H1 (cell line): ENCODE results near the gene ARNT2. TPM values are rescaled to one million over a fixed set of nuclear protein-coding genes. Genes with fewer than 3 reads are reported as not detected.

Experiments used
- CTCF ChIA-PET: fragments of 300-600 bp; sonication (Branson Sonifier 250); formaldehyde crosslinking; loops from one replicate; lab custom pipeline; 2021; ENCODE audit not compliant: partially characterized antibody; lab: Charles Lee
- POLR2A ChIA-PET: fragments of 300-600 bp; sonication (Branson Sonifier 250); formaldehyde crosslinking; loops from one replicate; lab custom pipeline; 2021; ENCODE audit warnings: inconsistent platforms; ENCODE audit not compliant: partially characterized antibody; lab: Charles Lee
- DNase-seq, 2 experiments: peaks; one replicate each; pipeline versions ENCODE4 v3.0.0 to v3.0.0-alpha.2; 2010 to 2022; ENCODE audit warnings: low spot score in 2 of 2, low read depth in 1 of 2, mixed read lengths in 1 of 2
- FAIRE-seq: peaks from 2 replicates; lab custom pipeline; 2011; peaks lifted over from hg19 to GRCh38; lab: Jason Lieb, UNC
- H2AFZ ChIP-seq: 2 replicates; pipeline ENCODE4 v1.8.1; 2012; ENCODE audit warnings: low read length, inconsistent platforms
- H2AK5ac ChIP-seq: 2 replicates; pipeline ENCODE4 v1.6.1; 2013; ENCODE audit warnings: low read depth, low read length
- H2BK120ac ChIP-seq: replicated peaks from 2 replicates; pipeline ENCODE3; 2013; ENCODE audit warnings: low read depth, low read length, inconsistent platforms
- H2BK12ac ChIP-seq: 2 replicates; pipeline ENCODE4 v1.6.1; 2013; ENCODE audit warnings: low read depth, low read length
- H2BK15ac ChIP-seq: 2 replicates; pipeline ENCODE4 v1.6.1; 2013; ENCODE audit warnings: low read length
- H2BK20ac ChIP-seq: 2 replicates; pipeline ENCODE4 v1.6.1; 2013; ENCODE audit warnings: low read length
- H2BK5ac ChIP-seq: 2 replicates; pipeline ENCODE4 v1.6.1; 2013; ENCODE audit warnings: low read depth, low read length
- H3K14ac ChIP-seq: 2 replicates; pipeline ENCODE4 v1.6.1; 2013; ENCODE audit warnings: inconsistent platforms; ENCODE audit not compliant: insufficient read length
- H3K18ac ChIP-seq: 2 replicates; pipeline ENCODE4 v1.6.1; 2013; ENCODE audit warnings: low read length; ENCODE audit errors: extremely low read depth
- H3K23ac ChIP-seq: 2 replicates; pipeline ENCODE4 v1.6.1; 2013; ENCODE audit warnings: inconsistent platforms; ENCODE audit not compliant: insufficient read length
- H3K23me2 ChIP-seq: 2 replicates; pipeline ENCODE4 v1.6.1; 2013; ENCODE audit warnings: low read depth, low read length
- H3K27ac ChIP-seq: 2 replicates; pipeline ENCODE4 v1.6.1; 2011; ENCODE audit warnings: low read depth, low read length, inconsistent platforms
- H3K27me3 ChIP-seq, 4 experiments: replicated peaks in 1 of 4; 1 replicate in 1 of 4; 2 replicates in 3 of 4; pipeline versions ENCODE4 v1.6.1 to v1.8.1; 2011 to 2013; ENCODE audit warnings: low read length in 3 of 4, mild to moderate bottlenecking in 3 of 4, inconsistent platforms in 2 of 4, mixed read lengths in 2 of 4, moderate library complexity in 1 of 4; ENCODE audit not compliant: control insufficient read depth in 3 of 4, insufficient read depth in 3 of 4; ENCODE audit errors: extremely low read depth in 1 of 4
- H3K36me3 ChIP-seq, 4 experiments: 2 replicates each; pipeline versions ENCODE4 v1.6.1 to v1.8.1; 2011 to 2013; ENCODE audit warnings: mild to moderate bottlenecking in 4 of 4, low read length in 3 of 4, moderate library complexity in 2 of 4, control low read depth in 1 of 4, inconsistent platforms in 1 of 4; ENCODE audit not compliant: insufficient read depth in 4 of 4, control insufficient read depth in 2 of 4
- H3K4ac ChIP-seq: replicated peaks from 2 replicates; pipeline ENCODE3; 2013; ENCODE audit warnings: low read length, low read depth, mixed read lengths, inconsistent platforms; ENCODE audit not compliant: insufficient read length
- H3K4me1 ChIP-seq, 4 experiments: replicated peaks in 1 of 4; 1 replicate in 1 of 4; 2 replicates in 3 of 4; pipeline versions ENCODE4 v1.6.1 to v1.8.1; 2011 to 2013; ENCODE audit warnings: low read length in 3 of 4, inconsistent platforms in 2 of 4, mixed read lengths in 1 of 4; ENCODE audit not compliant: insufficient read depth in 4 of 4, control insufficient read depth in 3 of 4
- H3K4me2 ChIP-seq, 2 experiments: 2 replicates each; pipeline versions ENCODE4 v1.6.1 to v1.8.1; 2011 to 2013; ENCODE audit warnings: low read depth in 2 of 2, low read length in 2 of 2, control low read depth in 1 of 2, inconsistent platforms in 1 of 2, mild to moderate bottlenecking in 1 of 2; ENCODE audit not compliant: insufficient read depth in 1 of 2
- H3K4me3 ChIP-seq, 4 experiments: fragments of 200-600, 300-600 bp in 1 of 4; sonication (generic), shearing (Covaris generic), sonication (Bioruptor Twin) in 1 of 4; 2 replicates each; pipeline versions ENCODE4 v1.5.1 to v1.8.1; 2011 to 2016; ENCODE audit warnings: low read length in 4 of 4, low read depth in 3 of 4, control low read depth in 2 of 4, inconsistent platforms in 2 of 4, mild to moderate bottlenecking in 2 of 4, mixed read lengths in 1 of 4, moderate library complexity in 1 of 4; ENCODE audit not compliant: insufficient read depth in 2 of 4; ENCODE audit errors: extremely low read depth in 1 of 4
- H3K56ac ChIP-seq: replicated peaks from 2 replicates; pipeline ENCODE3; 2013; ENCODE audit warnings: low read depth, mild to moderate bottlenecking, mixed read lengths, low read length, inconsistent platforms; ENCODE audit not compliant: insufficient read length
- H3K79me1 ChIP-seq: 2 replicates; pipeline ENCODE4 v1.6.1; 2013; ENCODE audit warnings: low read depth, low read length, control low read depth
- H3K79me2 ChIP-seq, 2 experiments: 2 replicates each; pipeline versions ENCODE4 v1.6.1 to v1.8.1; 2012 to 2013; ENCODE audit warnings: low read length in 2 of 2, mild to moderate bottlenecking in 2 of 2, inconsistent platforms in 1 of 2; ENCODE audit not compliant: insufficient read depth in 2 of 2, control insufficient read depth in 1 of 2
- H3K9ac ChIP-seq, 4 experiments: replicated peaks in 1 of 4; 1 replicate in 1 of 4; 2 replicates in 3 of 4; pipeline versions ENCODE4 v1.6.1 to v1.8.1; 2011 to 2013; ENCODE audit warnings: low read depth in 3 of 4, low read length in 3 of 4, control low read depth in 2 of 4, mild to moderate bottlenecking in 2 of 4, moderate library complexity in 2 of 4, inconsistent platforms in 1 of 4; ENCODE audit errors: extremely low read depth in 1 of 4
- H3K9me3 ChIP-seq, 2 experiments: 2 replicates each; pipeline versions ENCODE4 v1.6.1 to v1.8.1; 2012 to 2013; ENCODE audit warnings: mild to moderate bottlenecking in 2 of 2, moderate library complexity in 2 of 2, control low read depth in 1 of 2, inconsistent platforms in 1 of 2, low read depth in 1 of 2, low read length in 1 of 2, mixed read lengths in 1 of 2; ENCODE audit not compliant: insufficient read depth in 2 of 2
- H4K20me1 ChIP-seq, 2 experiments: replicated peaks in 1 of 2; 2 replicates each; pipeline versions ENCODE3 to v1.8.1; 2011 to 2013; ENCODE audit warnings: inconsistent platforms in 2 of 2, low read length in 2 of 2, mild to moderate bottlenecking in 1 of 2; ENCODE audit not compliant: insufficient read depth in 2 of 2, control insufficient read depth in 1 of 2
- H4K5ac ChIP-seq: 2 replicates; pipeline ENCODE4 v1.6.1; 2013; ENCODE audit warnings: low read length, low read depth, mixed read lengths, inconsistent platforms; ENCODE audit not compliant: insufficient read length
- H4K8ac ChIP-seq: 2 replicates; pipeline ENCODE4 v1.8.0; 2013; ENCODE audit warnings: mild to moderate bottlenecking, moderate library complexity, low read length, inconsistent platforms; ENCODE audit not compliant: insufficient read depth; ENCODE audit errors: extremely low read depth
- H4K91ac ChIP-seq: replicated peaks from 2 replicates; pipeline ENCODE3; 2013; ENCODE audit warnings: low read length, mixed read lengths, inconsistent platforms; ENCODE audit not compliant: insufficient read length
- MAFK ChIP-seq: IDR thresholded peaks from 2 replicates; pipeline ENCODE4 v1.6.1; 2012; ENCODE audit warnings: low read depth, mild to moderate bottlenecking, improper control_type of control experiment, low read length
- MAX ChIP-seq: IDR thresholded peaks from 2 replicates; pipeline ENCODE4 v1.6.1; 2012; ENCODE audit warnings: inconsistent platforms
- SIX5 ChIP-seq: IDR thresholded peaks from 2 replicates; pipeline ENCODE4 v1.6.1; 2011; ENCODE audit warnings: mild to moderate bottlenecking, low read depth, low read length
- WGBS, 2 experiments: shearing (Covaris generic) in 1 of 2; methylation state at CpG; one replicate each; pipeline versions ENCODE4 v1.1.6 to v1.1.7; 2013 to 2015; ENCODE audit warnings: low lambda C conversion rate in 2 of 2, mixed read lengths in 2 of 2, inconsistent platforms in 1 of 2, low coverage in 1 of 2, missing lambda C conversion rate in 1 of 2; ENCODE audit not compliant: insufficient replicate concordance in 2 of 2, insufficient coverage in 1 of 2, insufficient read length in 1 of 2; ENCODE audit errors: extremely low coverage in 1 of 2, missing lambda C conversion rate in 1 of 2; 5-methylcytosine and 5-hydroxymethylcytosine counted together
- polyA plus RNA-seq, 7 experiments: library from polyadenylated mRNA; depleted of rRNA in 3 of 7; stranded (reverse) in 5 of 7; unstranded in 2 of 7; fragments of >200 nt in 5 of 7; fragments of 200-250 nt in 2 of 7; gene quantifications; 1 replicate in 5 of 7; 2 replicates in 1 of 7; 4 replicates in 1 of 7; pipeline versions ENCODE4 v1.2.1 to v1.2.3, GENCODE V29; 2011 to 2013; ENCODE audit warnings: missing spikeins in 2 of 7, mixed read lengths in 2 of 7
- total RNA-seq: library from RNA; stranded (reverse); fragmentation: NEBNext Ultra II Directional; extraction: Animal tissue kit (Norgen Biotek cat#: 25700); gene quantifications from 2 replicates; pipeline ENCODE4 v1.2.1, GENCODE V29; 2021

ARNT2 gene
- total and polyA plus RNA-seq, 2 of the 8 experiments (the other 6 are each of a cell fraction or from before 2014, with no cell fraction given): 9.5 to 14.6 TPM

DNA sequence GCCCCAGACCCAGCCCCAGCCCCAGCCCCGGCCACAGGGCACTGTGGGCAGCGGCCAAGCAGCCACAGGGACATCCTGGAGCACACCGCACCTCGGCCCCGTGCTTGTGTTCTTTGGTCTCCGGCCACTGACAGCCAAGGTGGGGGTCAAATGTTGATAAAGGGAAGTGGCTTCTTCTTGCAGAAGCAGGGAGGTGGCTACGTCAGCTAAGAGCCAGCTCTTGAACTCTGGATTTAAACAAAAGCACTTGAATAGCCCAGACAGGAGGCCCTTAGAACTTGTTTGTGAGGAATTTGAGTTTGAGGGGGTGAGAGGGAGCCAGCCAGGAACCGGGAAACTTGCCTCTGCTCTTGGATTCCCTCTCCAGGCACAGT is 155.1 kb downstream of the ARNT2 start:
- H2BK20ac ChIP-seq: no peak overlapping the region
- no peak overlapping the region for H3K9ac ChIP-seq
- H4K91ac ChIP-seq: no peak overlapping the region
- no peak overlapping the region for H4K8ac ChIP-seq
- no peak overlapping the region for H3K4ac ChIP-seq
- no peak overlapping the region for H3K14ac ChIP-seq
- FAIRE-seq: no peak
- H3K4me2 ChIP-seq: no peak overlapping the region
- H3K27ac ChIP-seq: no peak overlapping the region
- H3K23ac ChIP-seq: no peak overlapping the region
- H3K18ac ChIP-seq: no peak overlapping the region
- 93% methylated on average over 8 of the region's 8 CpGs; no CpG with 5 or more reads in 1 of the 2 experiments for WGBS, 2 experiments
- no peaks in the 10 kb centered on the region for H3K9me3 ChIP-seq
- no peak overlapping the region for H2AFZ ChIP-seq
- H2BK5ac ChIP-seq: 0 out of 2 replicates have a peak overlapping the region, but pooled peaks have one; percentile 44
- H2BK15ac ChIP-seq: no peak overlapping the region
- no peaks in the 10 kb centered on the region for H3K27me3 ChIP-seq
- H3K23me2 ChIP-seq: no peaks in the 10 kb centered on the region; the same call in 1 of the 2 replicates
- no peak overlapping the region for H2BK120ac ChIP-seq
- no peaks in the 10 kb centered on the region for H3K79me1 ChIP-seq
- H3K56ac ChIP-seq: no peak overlapping the region
- H4K20me1 ChIP-seq: no peaks in the 10 kb centered on the region
- POLR2A ChIA-PET: no interaction called here
- CTCF ChIA-PET: interaction anchor here (1.2 to 2.0 kb wide), 2 partner anchors 8 to 57 kb away, joined by 3 to 6 read pairs; no protein-coding TSS in a partner anchor
- H4K5ac ChIP-seq: no peak overlapping the region
- DNase-seq: peak in 1 of 2 experiments; percentile 46
- no peaks in the 10 kb centered on the region for H3K79me2 ChIP-seq
- H2AK5ac ChIP-seq: no peak overlapping the region
- no peak overlapping the region for H2BK12ac ChIP-seq
- H3K4me3 ChIP-seq: no peak overlapping the region
- H3K36me3 ChIP-seq: peaks cover 0 to 2% (median 0%) of the 10 kb centered on the region in 4 experiments; a peak in 1 of 8 replicates
- H3K4me1 ChIP-seq: no peaks in the 10 kb centered on the region
- no peak for TF ChIP-seq SIX5
- no peak for TF ChIP-seq MAFK
- no peak for TF ChIP-seq MAX
